Psoas muscle (tissue), 8 donors: Measurements from ENCODE around the gene CHN2. TPM values are rescaled to one million over a fixed set of nuclear protein-coding genes. Genes with fewer than 3 reads are reported as not detected.

ENCODE experiments used
- ATAC-seq, 4 donors: fragments of 200-7000 bp; cut with Tn5 transposase; one replicate each; pipeline ENCODE4 v1.9.1; 2020; ENCODE audit warnings: moderate library complexity in 3 of 4, mild to moderate bottlenecking in 2 of 4
- DNase-seq, 2 donors: peaks; one replicate each; pipeline ENCODE4 v3.0.0-alpha.2; 2020
- H3K27ac ChIP-seq: fragments of 200-600 bp; one replicate; pipeline ENCODE4 v1.8.0; 2022
- H3K27me3 ChIP-seq, 3 donors: fragments of 200-600 bp in 1 of 3; one replicate each; pipeline versions ENCODE4 v1.6.1 to v1.8.0; 2013 to 2022; ENCODE audit warnings: low read length in 2 of 3, mild to moderate bottlenecking in 2 of 3, moderate library complexity in 1 of 3; ENCODE audit not compliant: insufficient read depth in 3 of 3
- H3K36me3 ChIP-seq, 2 donors: fragments of 200-600 bp in 1 of 2; one replicate each; pipeline versions ENCODE4 v1.6.1 to v1.8.0; 2013 to 2022; ENCODE audit warnings: low read depth in 1 of 2, mild to moderate bottlenecking in 1 of 2, moderate library complexity in 1 of 2; ENCODE audit not compliant: insufficient read depth in 1 of 2
- H3K4me1 ChIP-seq: fragments of 200-600 bp; one replicate; pipeline ENCODE4 v1.8.0; 2022
- H3K4me3 ChIP-seq: fragments of 200-600 bp; one replicate; pipeline ENCODE4 v1.8.0; 2022; ENCODE audit warnings: mild to moderate bottlenecking
- H3K9me3 ChIP-seq: fragments of 200-600 bp; one replicate; pipeline ENCODE4 v1.8.0; 2022
- WGBS, 3 donors: extraction: QIAGEN DNeasy Blood & Tissue Kit; methylation state at CpG; one replicate each; pipeline versions ENCODE4 v1.1.6 to v1.1.7; 2013; 5-methylcytosine and 5-hydroxymethylcytosine counted together
- intact Hi-C, 2 donors: fragments of 100-400 bp; cut with DNase I; formaldehyde crosslinking; loops; one replicate each; pipeline versions ENCODE4 v1.11.0 to v1.14.2; 2022
- polyA plus RNA-seq, 3 donors: library from polyadenylated mRNA; stranded (reverse); fragments of 200-250 nt; gene quantifications; one replicate each; pipeline ENCODE4 v1.2.3, GENCODE V29; 2013
- total RNA-seq, 4 donors: library from RNA; stranded (reverse); fragmentation: NEBNext Ultra II Directional in 2 of 4; extraction: Animal tissue kit (Norgen Biotek cat#: 25700) in 2 of 4; gene quantifications; one replicate each; pipeline versions ENCODE4 v1.2.1 to v1.2.4, GENCODE V29; 2021 to 2023
- TF ChIP-seq, protein P1 (sequence below): fragments of 200-600 bp; IDR thresholded peaks from one replicate; pipeline ENCODE4 v1.8.0; 2022; ENCODE audit warnings: antibody characterized with exemption
- donor health status: healthy with polysubstance abuse.
- donor health status: DM: no; HTN: no; CAD: no; lungs with moderate emphysema.
- donor health status: Bipolar disorder and iron deficiency.
- donor health status: healthy.
- donor health status: DM: yes; HTN: yes; CAD: no.
- donor health status: DM: no; HTN: no; CAD: no.
- donor health status: DM: no; HTN: no; CAD: no.
- donor health status: DM: yes; HTN: yes; CAD: no.

The CHN2 gene
- total and polyA plus RNA-seq, 7 donors, result 0.43 to 18.1 (median 2.3) TPM

- WGBS, 3 donors, result 68 to 78% (median 71%) methylated on average over 4 of the region's 4 CpGs
- TF ChIP-seq, protein P1, sequence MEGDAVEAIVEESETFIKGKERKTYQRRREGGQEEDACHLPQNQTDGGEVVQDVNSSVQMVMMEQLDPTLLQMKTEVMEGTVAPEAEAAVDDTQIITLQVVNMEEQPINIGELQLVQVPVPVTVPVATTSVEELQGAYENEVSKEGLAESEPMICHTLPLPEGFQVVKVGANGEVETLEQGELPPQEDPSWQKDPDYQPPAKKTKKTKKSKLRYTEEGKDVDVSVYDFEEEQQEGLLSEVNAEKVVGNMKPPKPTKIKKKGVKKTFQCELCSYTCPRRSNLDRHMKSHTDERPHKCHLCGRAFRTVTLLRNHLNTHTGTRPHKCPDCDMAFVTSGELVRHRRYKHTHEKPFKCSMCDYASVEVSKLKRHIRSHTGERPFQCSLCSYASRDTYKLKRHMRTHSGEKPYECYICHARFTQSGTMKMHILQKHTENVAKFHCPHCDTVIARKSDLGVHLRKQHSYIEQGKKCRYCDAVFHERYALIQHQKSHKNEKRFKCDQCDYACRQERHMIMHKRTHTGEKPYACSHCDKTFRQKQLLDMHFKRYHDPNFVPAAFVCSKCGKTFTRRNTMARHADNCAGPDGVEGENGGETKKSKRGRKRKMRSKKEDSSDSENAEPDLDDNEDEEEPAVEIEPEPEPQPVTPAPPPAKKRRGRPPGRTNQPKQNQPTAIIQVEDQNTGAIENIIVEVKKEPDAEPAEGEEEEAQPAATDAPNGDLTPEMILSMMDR, result no peak
- Histone ChIP-seq H3K4me1 (no peaks in the 10 kb centered on the region), H3K36me3 (no peaks in the 10 kb centered on the region), H3K4me3 (no peak overlapping the region), H3K27ac (no peak overlapping the region), H3K27me3 (no peaks in the 10 kb centered on the region), H3K9me3 (no peaks in the 10 kb centered on the region)
- intact Hi-C loops, result no loop called here
- DNase-seq (no peak), ATAC-seq (no peak)
Observed at GRCh38 chr7:29385214-29385814, 190.7 kb downstream of the CHN2 start.

GRCh38 chr7:29386196-29386765 lies 191.7 kb downstream of the CHN2 start:
- intact Hi-C loops, result no loop called here
- 84 to 87% (median 86%) methylated on average over 4 of the region's 4 CpGs for WGBS, 3 donors
- Histone ChIP-seq H3K27ac (no peak overlapping the region), H3K9me3 (no peaks in the 10 kb centered on the region), H3K27me3 (no peaks in the 10 kb centered on the region), H3K4me1 (no peaks in the 10 kb centered on the region), H3K36me3 (no peaks in the 10 kb centered on the region), H3K4me3 (no peak overlapping the region)
- TF ChIP-seq, protein P1, result no peak
- ATAC-seq (no peak), DNase-seq (no peak)

DNA sequence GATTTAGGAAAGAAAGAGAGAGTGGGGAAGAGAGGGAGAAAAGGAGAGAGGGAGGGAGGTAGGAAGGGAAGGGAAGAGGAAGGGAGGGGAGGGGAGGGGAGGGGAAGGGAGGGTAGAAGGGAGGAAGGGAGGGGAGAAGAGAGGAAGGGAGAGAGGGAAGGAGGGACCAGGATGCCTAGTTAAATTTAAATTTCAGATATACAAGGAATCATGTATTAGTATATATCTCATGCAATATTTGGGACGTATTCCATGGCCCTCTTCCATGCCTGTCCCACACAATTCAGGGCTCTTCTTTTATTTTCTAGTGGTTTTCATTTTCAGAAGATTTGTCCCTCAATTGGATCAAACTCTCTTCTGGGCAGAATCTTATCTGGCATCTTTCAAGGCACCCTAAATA lies 196.7 kb downstream of the CHN2 start:
- Histone ChIP-seq H3K4me3 (no peak overlapping the region), H3K36me3 (no peaks in the 10 kb centered on the region), H3K9me3 (no peaks in the 10 kb centered on the region), H3K27me3 (no peaks in the 10 kb centered on the region), H3K4me1 (no peaks in the 10 kb centered on the region), H3K27ac (no peak overlapping the region)
- TF ChIP-seq, protein P1, result no peak
- DNase-seq, result no peak
- intact Hi-C loops, result no loop called here
- no peak for ATAC-seq
- WGBS, 3 donors, result 68 to 91% (median 81%) methylated on average over 1 of the region's 1 CpG

GRCh38 chr7:29394321-29394720 lies 199.7 kb downstream of the CHN2 start:
- H3K27ac ChIP-seq, result no peak overlapping the region
- TF ChIP-seq, protein P1, result no peak
- DNase-seq (no peak), ATAC-seq (no peak)
- 65 to 69% (median 68%) methylated on average over 7 of the region's 7 CpGs for WGBS, 3 donors
- peaks cover 0 to 4% of the 10 kb centered on the region in 2 donors for H3K36me3 ChIP-seq
- H3K9me3 ChIP-seq, result no peaks in the 10 kb centered on the region
- no peak overlapping the region for H3K4me3 ChIP-seq
- intact Hi-C loops, result no loop called here
- H3K27me3 ChIP-seq, result no peaks in the 10 kb centered on the region
- H3K4me1 ChIP-seq, result no peaks in the 10 kb centered on the region

DNA sequence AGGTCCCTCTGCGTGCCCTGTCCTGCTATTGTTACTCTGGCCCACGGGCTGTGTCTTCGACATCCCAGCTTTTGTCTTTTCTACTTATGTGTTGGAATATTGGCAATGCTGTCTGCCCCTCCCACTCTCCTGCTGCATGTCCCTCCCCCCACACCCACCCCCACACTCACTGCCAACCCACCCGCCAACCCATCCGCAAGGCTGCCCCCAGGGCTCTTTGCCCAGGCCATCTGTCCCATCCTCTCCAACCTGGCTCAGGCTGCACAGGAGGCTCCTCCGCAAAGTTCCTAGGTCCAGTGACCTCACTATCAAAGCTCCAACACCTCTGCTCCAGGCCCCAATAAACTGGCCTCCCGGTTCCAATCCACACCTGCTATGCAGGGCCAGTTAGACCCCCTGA lies 202.0 kb downstream of the CHN2 start:
- Histone ChIP-seq H3K27me3 (no peaks in the 10 kb centered on the region), H3K9me3 (no peaks in the 10 kb centered on the region), H3K4me3 (no peak overlapping the region), H3K4me1 (no peaks in the 10 kb centered on the region), H3K27ac (no peak overlapping the region), H3K36me3 (peaks cover 0 to 18% of the 10 kb centered on the region in 2 donors)
- TF ChIP-seq, protein P1, result no peak
- ATAC-seq (no peak), DNase-seq (no peak)
- 87 to 91% (median 90%) methylated on average over 7 of the region's 7 CpGs for WGBS, 3 donors
- intact Hi-C loops, result no loop called here
